COR-L47 (cell line): Measurements from ENCODE around the gene PHLPP1.
"Not testable (repeated sequence)": the region's sequence is repeated elsewhere in the genome, so short reads cannot be mapped to it uniquely, and the experiment has no call there.

Experiments used
- DNase-seq: peaks from one replicate; lab custom pipeline; 2025; lab: John Stamatoyannopoulos, UW

PHLPP1 gene

DNA sequence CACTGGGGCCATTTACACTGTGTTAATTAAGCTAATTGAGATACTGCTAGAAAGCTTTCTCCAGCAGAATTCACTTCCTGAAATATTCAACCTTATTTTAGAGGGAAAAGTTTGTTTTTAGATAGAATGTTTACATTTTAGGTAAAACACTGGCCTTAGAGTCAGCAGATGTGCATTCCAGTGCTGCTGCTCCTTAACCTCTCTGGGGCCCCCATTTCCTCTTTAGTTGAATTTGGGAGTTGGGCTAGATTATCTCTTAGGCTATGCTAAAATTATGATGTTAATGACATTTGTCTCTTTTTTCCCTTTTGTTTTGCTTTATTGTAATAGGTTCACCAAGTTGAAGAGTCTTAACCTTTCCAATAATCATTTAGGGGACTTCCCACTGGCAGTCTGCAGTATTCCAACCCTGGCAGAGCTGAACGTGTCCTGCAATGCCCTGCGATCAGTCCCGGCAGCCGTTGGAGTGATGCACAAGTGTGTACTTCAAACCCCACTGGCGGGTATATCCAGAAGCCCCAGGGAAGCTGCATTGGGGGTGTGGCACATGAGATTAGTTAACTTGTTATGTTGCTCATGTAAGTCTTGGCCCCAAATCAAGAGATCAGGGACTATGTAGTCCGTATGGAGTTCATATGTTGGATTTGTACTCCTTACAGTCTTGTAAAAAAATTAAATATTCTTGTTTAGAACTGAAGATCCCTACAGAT, 179.5 kb downstream of the PHLPP1 start:
- DNase-seq = no peak

DNA sequence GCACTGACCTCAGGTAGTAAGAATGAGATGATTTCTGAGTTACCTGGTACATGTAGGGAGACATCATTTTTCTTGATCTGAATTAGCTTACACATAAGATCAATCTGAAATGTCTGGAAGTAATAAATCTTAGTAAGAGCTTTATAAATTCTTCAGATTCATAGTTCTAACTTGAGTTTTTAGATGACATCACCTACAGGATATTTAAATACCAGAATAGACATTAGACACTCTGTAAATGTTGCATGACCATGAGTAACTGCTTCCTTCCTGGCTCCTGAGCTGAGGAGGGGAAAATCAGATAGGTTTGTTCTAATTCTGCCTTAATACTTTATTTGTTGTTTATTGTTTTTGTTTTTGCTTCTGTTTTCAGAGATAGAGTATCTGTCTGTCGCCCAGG, 181.8 kb downstream of the PHLPP1 start:
- no peak for DNase-seq

DNA sequence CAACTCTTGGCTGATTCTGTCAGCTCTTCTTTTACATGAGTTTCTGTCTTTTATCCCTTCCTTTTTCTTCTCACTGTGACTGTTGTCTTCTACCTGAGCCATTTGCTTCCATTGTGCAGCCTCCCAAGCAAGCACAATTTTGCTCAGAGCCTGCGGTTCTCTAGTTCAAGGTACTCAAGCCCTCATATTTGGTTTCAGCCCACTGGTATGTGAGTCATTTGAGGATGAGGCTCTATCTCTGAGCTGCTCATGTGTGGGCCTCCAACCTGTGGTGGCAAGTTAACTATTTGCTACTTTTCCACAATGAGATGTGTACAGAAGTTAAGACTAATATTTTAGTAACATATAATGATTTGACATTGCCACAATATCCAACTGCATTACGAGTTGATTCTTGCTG, 183.0 kb downstream of the PHLPP1 start:
- DNase-seq = no peak

DNA sequence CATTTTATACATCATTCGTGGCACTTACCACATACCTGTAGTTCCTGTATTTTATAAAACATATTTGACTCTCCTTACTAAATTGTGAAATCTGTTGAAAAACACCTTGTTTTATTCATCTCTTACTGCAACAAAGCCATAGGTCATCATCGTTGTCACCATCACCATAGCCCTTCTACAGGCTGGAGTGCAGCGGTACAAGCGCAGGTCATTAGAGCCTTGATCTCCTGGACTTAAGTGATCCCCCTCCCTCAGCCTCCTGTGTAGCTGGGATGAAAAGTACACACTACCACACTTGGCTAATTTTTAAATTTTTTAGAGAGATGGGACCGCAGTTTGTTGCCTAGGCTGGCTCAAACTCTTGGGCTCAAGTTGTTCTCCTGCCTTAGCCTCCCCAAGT, 184.2 kb downstream of the PHLPP1 start:
- DNase-seq = no peak

DNA sequence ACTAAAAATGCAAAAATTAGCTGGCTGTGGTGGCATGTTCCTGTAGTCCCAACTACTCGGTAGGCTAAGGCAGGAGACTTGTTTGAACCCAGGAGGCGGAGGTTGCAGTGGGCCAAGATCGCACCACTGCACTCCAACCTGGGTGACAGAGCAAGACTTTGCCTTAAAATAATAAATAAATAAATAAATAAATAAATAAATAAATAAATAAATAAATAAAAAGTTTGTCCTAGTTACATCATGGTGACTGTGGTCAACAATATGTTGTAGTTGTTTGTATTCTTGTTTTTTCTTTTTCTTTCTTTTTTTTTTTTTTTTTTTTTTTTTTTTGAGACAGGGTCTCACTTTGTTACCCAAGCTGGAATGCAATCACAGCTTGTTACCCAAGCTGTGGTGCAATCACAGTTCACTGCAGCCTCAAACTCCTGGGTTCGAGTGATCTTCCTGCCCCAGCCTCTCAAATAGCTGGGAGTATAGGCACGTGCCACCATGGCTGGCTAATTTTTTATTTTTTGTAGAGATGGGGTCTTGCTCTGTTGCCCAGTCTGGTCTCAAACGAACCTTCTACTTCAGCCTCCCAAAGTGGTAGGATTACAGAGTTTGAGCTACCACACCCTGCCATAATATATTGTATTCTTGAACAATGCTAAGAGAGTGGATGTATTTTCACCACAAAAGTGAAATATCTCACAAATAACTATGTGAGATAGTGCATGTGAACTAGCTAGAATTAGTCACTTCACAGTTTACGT, 185.0 kb downstream of the PHLPP1 start:
- no peak for DNase-seq

DNA sequence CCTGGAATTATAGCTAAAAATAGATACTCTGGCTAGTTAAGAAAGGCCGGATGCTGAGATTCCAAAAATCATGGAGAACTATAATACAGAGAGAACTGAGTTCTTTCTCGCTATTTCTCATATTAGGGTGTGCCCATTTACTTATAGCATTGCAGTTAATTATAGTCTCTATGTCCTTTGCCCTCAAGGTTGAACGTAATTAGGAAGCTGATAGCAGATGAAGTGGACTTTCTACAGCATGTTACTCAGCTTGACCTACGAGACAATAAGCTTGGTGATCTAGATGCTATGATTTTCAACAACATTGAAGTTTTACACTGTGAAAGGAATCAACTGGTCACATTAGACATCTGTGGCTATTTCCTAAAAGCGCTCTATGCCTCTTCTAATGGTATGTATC, 187.4 kb downstream of the PHLPP1 start:
- DNase-seq = no peak

DNA sequence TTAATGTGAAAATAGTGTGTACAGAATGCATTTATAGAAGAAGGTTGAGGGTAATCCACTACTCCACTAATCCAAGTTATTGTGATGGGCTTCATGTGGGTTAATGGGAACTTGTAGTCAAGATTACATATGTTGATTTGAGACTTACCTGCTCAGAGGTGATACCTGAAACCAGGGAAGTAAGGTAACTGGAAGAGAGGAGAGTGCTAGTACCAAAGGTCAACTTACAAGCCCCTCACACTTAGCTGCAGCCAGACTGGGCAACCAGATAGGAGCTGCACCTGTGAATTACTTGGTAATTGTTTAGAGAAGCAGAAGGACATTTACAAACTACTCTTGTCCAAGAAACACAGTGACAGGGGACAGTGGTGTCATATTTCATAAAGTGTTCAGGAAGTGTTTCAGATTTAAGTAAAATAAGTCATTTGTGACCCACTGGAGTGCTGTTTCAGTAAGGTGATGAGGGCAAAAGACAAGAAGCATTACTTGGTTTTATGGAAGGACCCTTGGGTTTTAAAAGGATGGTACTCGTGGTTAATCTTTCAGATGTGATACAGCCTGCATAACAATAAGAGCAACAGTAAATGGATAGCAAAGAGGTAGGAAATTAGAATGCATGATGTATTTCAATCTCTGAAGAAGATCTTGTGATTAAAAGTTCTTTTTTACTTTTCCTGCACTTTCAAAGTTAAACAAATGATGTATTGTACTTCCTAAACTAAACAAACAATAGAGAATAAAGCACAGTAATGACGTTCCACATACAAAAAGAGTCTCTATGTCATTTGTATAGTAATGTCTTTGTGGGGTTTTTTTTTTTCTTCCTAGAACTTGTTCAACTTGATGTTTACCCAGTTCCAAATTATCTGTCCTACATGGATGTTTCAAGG, 189.3 kb downstream of the PHLPP1 start:
- no peak for DNase-seq

DNA sequence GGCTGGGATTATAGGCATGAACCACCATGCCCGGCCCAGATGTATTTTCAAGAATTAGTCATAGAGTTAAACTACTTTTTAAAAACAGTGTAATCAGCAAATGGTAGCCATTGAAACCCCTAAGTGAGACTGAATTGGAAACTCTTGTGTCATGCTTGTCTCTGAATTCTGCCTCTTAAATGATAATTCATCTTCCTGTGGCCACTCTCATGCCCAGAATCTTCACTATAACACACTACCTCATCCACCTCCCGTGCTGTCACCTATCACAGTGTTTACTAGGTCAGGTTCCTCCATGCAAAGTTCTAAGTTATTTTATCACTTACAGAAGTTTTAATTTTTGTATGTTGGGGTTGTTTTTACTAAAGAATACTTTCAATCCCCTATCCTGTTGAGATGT, 197.5 kb downstream of the PHLPP1 start:
- no peak for DNase-seq

DNA sequence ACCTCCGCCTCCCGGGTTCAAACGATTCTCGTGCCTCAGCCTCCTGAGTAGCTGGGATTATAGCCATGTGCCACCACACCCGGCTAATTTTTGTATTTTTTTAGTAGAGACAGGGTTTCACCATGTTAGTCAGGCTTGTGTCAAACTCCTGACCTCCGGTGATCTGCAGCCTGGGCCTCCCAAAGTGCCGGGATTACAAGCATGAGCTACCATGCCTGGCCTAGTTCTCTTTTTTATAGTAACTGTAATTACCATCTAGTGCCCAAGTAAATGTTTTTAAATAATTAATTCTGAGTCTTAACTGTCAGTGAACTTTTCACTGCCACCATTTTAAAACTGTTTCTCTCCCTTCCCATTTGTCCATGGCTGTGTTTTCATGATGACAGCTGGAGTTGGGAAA, 198.5 kb downstream of the PHLPP1 start:
- not testable (repeated sequence) for DNase-seq

DNA sequence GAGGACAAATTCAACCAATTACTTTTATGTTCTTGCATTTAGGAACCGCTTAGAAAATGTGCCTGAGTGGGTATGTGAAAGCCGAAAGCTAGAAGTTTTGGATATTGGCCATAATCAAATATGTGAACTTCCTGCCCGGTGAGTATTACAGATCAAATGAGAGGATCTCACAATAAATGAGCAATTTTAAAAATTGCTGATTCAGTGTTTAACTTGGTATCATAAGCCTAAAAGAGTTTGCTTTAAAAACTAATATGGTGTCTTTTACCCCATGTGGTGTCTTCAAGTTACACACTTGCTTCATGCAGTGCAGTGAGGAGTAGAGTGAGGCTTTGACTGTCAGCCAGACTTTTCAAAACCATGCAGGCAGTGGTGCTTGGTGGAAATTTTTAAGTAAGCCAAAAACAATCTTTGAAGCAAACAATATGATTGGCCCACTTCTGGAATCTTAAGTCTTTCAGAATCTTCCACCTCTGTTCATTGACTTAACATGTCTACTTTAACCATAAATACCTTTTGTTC, 199.6 kb downstream of the PHLPP1 start:
- no peak for DNase-seq

DNA sequence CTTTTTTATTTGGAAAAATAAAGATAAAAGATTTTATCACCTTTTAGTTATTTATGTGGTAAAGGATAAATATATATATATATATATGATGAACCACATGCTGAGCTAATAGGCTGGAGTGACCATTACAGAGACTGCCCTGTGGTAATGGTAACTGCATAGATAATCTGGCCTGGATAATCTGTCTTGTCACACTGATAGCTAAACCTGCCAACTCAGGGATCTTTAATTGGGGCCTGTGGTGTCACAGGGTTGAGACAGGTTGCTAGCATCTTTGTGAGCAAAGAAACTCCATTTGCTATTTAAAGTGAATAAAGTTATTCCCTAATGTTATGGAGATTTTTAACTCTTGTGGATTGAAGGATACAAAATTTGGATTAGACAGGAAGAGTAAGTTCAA, 203.0 kb downstream of the PHLPP1 start:
- DNase-seq = no peak

DNA sequence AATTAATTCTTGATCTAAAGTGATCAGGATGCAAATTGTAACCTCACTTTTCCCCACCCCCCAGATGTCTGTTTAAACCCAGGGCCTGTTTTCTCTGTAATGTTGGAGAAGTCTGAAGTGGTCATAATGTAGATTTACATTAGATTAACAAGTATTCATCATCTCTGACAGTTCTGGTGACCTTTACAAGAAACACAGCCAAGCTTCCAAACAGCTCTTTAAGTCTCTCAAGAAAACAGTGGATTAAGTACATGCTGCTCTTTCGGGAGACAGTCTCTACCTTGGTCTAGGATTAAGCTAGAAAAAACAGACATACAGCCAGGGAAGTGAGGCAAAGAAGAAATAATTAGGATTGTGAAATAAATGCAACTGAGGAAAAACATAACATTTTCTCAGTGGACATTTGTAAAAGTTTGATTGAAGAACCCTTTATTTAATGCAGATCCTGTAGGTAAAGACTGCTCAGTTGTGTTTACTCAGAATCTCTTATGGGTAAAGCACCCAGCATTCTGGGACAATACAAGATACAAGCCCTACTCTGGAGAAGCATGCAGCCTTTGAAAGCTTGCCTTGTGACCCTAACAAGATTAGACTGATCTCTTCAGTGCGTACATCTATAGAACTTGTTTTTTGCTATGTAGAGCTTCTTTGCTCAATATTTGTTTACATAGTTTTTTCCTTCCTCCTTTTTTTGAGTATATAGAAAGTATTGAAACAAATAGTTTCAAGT, 203.9 kb downstream of the PHLPP1 start:
- no peak for DNase-seq

DNA sequence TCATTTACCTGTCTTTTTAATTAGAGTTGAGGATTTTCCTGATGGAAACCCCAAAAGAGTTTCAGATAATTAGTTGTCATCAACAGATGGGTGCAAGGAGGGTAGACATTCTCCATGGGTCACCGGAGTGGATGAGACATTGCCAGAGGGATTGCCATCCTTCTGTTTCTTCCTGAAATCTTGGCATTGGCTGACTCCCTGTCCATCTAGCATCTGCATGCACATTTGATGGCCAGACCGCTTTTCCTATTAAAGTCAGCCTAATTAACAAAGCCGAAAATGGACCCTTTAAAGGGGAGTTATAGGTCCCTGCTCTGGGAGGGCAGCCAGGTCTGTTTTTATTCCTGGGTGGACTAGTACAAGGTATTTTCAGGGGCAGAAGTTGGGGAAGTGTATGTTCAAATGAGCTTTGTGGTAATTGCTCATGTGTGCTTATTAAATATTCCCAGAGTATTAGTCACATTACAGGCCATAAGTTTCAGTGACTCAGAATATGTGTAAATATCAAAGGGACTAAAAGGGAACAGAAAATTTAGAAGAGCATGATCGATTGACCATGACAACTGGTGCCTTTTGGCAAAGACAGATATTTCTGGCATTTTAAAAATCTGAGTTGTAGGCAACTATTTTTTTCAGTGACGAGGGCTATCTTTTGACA, 209.8 kb downstream of the PHLPP1 start:
- DNase-seq = no peak

DNA sequence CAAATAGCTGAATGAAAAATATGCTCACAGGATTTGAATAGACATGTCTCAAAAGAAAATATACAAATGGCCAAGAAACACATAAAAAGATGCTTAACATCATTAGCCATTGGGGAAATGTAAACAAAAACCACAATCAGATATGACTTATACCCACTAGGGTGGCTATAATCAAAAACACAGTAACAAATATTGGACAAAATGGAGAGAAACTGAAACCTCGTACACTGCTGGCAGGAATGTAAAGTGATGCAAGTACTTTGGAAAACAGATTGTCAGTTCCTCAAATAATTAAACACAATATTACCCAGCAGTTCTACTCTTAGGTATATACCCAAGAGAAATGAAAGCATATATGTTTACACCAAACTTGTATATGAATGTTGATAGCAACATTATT, 213.0 kb downstream of the PHLPP1 start:
- no peak for DNase-seq

DNA sequence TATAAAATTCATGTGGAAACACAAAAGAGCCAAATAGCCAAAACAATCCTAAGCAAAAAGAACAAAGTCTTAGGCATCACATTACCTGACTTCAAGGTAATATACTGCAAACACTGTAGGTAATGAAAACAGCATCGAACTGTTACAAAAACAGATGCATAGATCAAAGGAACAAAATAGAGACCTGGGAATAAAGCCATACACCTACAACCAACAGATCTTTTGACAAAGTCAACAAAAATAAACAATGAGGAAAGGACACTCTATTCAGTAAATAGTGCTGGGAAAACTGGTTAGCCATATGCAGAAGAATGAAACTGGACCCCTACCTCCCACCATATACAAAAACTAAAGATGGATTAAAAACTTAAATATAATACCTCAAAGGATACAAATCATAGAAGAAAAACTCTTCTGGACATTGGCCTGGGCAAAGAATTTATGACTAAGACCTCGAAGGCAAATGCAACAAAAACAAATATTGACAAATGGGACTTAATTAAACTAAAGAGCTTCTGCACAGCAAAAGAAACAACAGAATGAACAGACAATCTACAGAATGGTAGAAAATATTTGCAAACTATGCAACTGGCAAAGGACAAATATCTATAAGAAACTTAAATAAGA, 218.0 kb downstream of the PHLPP1 start:
- no peak for DNase-seq

DNA sequence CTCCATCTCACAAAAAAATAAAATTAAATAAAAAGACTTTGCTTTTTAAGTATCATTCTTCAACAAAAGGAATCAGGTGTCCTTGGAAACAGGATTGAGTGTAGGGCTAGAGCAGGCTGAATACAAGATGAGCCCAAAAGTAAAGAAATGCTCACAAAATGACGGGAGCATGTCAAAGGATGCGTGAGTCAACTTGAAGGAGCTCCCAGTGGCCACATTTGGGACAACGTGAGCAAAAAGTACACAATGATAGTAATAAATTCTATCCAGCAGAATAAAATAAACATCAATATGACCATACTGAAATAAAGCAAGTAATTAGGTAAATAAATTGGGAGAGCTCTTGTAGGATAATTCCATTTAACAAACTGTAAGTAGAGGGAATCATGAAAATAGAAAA, 220.7 kb downstream of the PHLPP1 start:
- DNase-seq = no peak

DNA sequence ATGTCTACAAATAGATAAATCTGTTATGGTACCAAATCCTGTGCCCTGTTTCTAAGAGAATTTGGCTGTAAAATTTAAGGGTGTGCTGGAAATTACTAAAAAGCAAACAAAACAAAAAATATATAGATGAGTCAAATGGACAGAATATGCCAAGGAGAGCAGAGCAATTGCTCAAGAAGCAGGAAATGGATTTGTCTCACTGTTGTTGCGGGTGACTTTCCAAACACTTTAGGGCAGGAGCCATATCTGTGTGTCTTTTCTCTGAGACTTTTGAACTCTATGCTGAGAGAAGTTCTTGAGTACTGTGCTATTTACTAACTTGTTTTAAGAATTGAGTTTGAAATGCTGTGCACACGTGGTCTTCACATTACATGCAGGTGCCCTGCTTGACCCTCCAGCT, 221.7 kb downstream of the PHLPP1 start:
- no peak for DNase-seq

DNA sequence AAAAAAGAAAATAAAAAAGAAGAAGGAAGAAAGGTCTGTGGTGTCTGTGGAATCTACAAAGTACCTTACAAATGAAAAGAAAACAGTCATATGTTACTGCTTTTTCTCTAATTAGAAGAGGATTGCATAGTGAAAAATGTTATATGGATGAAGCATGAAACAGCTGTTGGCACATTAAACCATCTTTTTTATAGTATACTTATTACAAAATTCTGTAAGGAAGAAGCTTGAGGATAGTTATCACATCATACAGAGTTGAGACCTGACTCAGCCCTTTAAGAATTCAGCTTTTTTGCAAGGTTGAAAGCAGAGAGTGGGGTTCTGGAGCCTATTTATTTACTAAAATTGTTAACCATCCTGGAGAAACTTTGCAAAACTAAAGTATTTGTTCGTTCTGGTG, 222.7 kb downstream of the PHLPP1 start:
- no peak for DNase-seq

DNA sequence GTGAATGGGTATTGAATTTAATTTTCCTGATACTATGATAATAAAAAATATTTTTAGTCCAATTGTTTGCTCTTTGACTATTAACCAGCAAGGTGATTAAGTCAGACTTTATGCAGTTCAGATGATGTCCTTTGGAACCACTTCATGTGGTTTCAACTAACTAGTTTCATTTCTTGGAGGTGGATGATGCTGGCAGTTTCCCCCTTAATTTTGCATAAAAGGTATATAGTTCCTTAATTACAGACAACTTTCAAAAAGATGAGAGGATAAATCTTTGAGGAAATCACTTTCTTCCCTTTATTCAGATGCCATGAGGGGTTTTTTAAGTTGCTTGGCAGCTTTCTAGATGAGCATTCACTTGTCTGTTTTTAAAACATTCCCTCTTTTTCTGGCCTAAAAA, 223.1 kb downstream of the PHLPP1 start:
- DNase-seq = no peak

DNA sequence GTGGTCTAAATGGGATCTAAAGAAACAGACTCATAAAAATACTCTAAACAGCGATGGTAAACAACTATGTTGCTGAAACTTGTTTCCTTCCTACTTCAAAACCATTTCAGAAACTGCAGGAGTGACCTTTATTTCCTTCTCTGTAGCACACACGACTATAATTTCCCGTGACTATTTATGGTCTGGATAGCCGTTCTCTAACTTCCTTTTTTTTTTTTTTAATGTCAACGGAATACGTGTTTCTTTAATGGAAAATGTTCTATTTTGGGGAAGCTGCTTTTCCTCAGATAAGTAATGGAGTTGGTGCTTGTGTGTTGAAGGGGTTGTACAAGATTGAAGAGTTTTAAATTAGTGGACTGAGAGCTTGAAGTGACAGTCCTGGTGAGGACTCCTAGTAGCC, 224.1 kb downstream of the PHLPP1 start:
- DNase-seq = no peak

DNA sequence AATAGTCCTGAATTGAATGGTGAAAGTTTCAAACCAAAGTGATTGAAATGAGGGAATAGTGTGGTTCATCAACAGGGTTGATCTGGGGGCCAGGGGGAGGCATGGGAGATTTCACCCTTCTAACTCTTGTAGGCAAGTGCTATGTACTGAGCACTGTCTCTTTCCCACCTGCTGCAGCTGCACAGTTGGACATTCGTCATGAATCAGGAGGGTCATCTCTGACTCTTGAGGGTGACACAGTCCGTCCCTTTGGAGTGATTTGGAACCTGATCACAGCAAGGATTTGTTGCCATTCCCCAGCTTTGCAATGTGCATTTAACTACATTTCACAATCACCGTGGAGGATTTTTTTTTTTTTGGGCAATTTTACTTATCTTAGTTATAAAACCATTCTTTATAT, 224.6 kb downstream of the PHLPP1 start:
- no peak for DNase-seq
